ENCODE measurements around the gene BANK1.

BANK1 gene

GRCh38 chr4:101777431-101777830 is 13.1 kb upstream of the BANK1 start:
- Histone ChIP-seq H3K4me3 (no peak overlapping the region), H3K27ac (no peak overlapping the region), H3K9me3 (ENCODE audit: low read depth, low read length) (no peaks in the 10 kb centered on the region), H3K9ac (ENCODE audit: insufficient read length) (no peak overlapping the region), H3K36me3 (ENCODE audit: insufficient read depth, low read length) (no peaks in the 10 kb centered on the region)
- TF ChIP-seq EZH2 (IDR thresholded peaks at IDR 0.05), result no peak
- TF ChIP-seq POLR2AphosphoS5 (IDR thresholded peaks at IDR 0.05; ENCODE audit: borderline replicate concordance, low read depth, low read length), result no peak
- no peak for TF ChIP-seq FOXP2 (optimal IDR thresholded peaks at IDR 0.05; ENCODE audit: control extremely low read depth, extremely low read length, insufficient read depth)
- no peak for DNase-seq (ENCODE audit: low read depth, low spot score)

GRCh38 chr4:101780284-101780683 is 10.2 kb upstream of the BANK1 start:
- no peak overlapping the region for H3K4me3 ChIP-seq
- no peak overlapping the region for H3K27ac ChIP-seq
- no peaks in the 10 kb centered on the region for H3K9me3 ChIP-seq (ENCODE audit: low read depth, low read length)
- no peak for DNase-seq (ENCODE audit: low read depth, low spot score)
- H3K9ac ChIP-seq (ENCODE audit: insufficient read length), result no peak overlapping the region
- TF ChIP-seq EZH2 (IDR thresholded peaks at IDR 0.05) (no peak), POLR2AphosphoS5 (IDR thresholded peaks at IDR 0.05; ENCODE audit: borderline replicate concordance, low read depth, low read length) (no peak), FOXP2 (optimal IDR thresholded peaks at IDR 0.05; ENCODE audit: control extremely low read depth, extremely low read length, insufficient read depth) (no peak)
- H3K36me3 ChIP-seq (ENCODE audit: insufficient read depth, low read length), result no peaks in the 10 kb centered on the region

- H3K27ac ChIP-seq, result no peak overlapping the region
- no peak for DNase-seq (ENCODE audit: low read depth, low spot score)
- no peaks in the 10 kb centered on the region for H3K9me3 ChIP-seq (ENCODE audit: low read depth, low read length)
- no peak overlapping the region for H3K9ac ChIP-seq (ENCODE audit: insufficient read length)
- H3K36me3 ChIP-seq (ENCODE audit: insufficient read depth, low read length), result no peaks in the 10 kb centered on the region
- TF ChIP-seq POLR2AphosphoS5 (IDR thresholded peaks at IDR 0.05; ENCODE audit: borderline replicate concordance, low read depth, low read length) (no peak), FOXP2 (optimal IDR thresholded peaks at IDR 0.05; ENCODE audit: control extremely low read depth, extremely low read length, insufficient read depth) (no peak), EZH2 (IDR thresholded peaks at IDR 0.05) (no peak)
- no peak overlapping the region for H3K4me3 ChIP-seq
Observed at GRCh38 chr4:101782546-101782945, 8.0 kb upstream of the BANK1 start.

DNA sequence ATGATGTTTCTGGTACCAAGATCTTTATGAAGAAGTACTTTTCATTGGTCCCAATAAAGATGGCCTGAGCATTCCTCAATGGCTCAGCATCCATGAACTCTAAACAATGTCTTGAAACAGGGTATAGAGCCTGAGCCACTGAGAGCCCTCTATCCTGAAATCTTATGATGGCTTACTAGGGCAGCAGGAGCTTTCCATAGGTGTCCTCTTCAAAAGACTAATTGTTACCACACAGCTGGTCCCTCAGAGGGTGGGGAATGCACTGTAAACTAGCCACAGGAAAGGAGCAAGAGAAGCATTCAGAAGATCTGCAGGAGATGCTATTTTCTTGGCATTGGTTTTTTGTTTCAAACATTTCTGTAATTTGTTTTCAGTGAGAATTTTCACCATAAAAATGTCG is 5.6 kb upstream of the BANK1 start:
- no peak for DNase-seq (ENCODE audit: low read depth, low spot score)
- H3K9ac ChIP-seq (ENCODE audit: insufficient read length), result no peak overlapping the region

DNA sequence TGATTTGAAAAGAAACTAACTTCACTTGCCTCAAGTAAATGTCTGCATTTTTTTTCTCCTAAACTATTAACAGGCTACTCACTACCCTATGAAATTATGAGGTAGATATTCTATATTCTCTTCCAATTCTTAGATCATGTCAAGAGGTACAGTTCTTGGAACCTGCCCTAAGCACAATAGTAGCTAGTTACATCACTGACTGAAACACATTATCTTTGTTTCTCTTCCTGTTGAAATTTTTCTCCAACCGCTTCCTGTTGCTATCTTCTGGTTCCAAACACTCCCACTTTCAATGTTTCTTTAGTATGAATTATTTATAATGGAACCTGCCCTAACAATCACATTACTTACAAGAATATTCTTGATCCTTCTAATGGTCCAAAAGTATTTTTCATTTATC is 5.0 kb upstream of the BANK1 start:
- DNase-seq (ENCODE audit: low read depth, low spot score), result no peak
- H3K9ac ChIP-seq (ENCODE audit: insufficient read length), result no peak overlapping the region
- H3K9me3 ChIP-seq (ENCODE audit: low read depth, low read length), result no peaks in the 10 kb centered on the region
- TF ChIP-seq POLR2AphosphoS5 (IDR thresholded peaks at IDR 0.05; ENCODE audit: borderline replicate concordance, low read depth, low read length) (no peak), FOXP2 (optimal IDR thresholded peaks at IDR 0.05; ENCODE audit: control extremely low read depth, extremely low read length, insufficient read depth) (no peak), EZH2 (IDR thresholded peaks at IDR 0.05) (no peak)
- H3K27ac ChIP-seq, result no peak overlapping the region
- H3K4me3 ChIP-seq, result no peak overlapping the region
- no peaks in the 10 kb centered on the region for H3K36me3 ChIP-seq (ENCODE audit: insufficient read depth, low read length)

More for the DNA sequence above, 5.6 kb upstream of the BANK1 start:
- H3K4me3 ChIP-seq, result no peak overlapping the region
- no peak for TF ChIP-seq FOXP2 (optimal IDR thresholded peaks at IDR 0.05; ENCODE audit: control extremely low read depth, extremely low read length, insufficient read depth)
- no peak for TF ChIP-seq POLR2AphosphoS5 (IDR thresholded peaks at IDR 0.05; ENCODE audit: borderline replicate concordance, low read depth, low read length)
- TF ChIP-seq EZH2 (IDR thresholded peaks at IDR 0.05), result no peak
- no peak overlapping the region for H3K27ac ChIP-seq
- H3K36me3 ChIP-seq (ENCODE audit: insufficient read depth, low read length), result no peaks in the 10 kb centered on the region
- H3K9me3 ChIP-seq (ENCODE audit: low read depth, low read length), result no peaks in the 10 kb centered on the region

DNA sequence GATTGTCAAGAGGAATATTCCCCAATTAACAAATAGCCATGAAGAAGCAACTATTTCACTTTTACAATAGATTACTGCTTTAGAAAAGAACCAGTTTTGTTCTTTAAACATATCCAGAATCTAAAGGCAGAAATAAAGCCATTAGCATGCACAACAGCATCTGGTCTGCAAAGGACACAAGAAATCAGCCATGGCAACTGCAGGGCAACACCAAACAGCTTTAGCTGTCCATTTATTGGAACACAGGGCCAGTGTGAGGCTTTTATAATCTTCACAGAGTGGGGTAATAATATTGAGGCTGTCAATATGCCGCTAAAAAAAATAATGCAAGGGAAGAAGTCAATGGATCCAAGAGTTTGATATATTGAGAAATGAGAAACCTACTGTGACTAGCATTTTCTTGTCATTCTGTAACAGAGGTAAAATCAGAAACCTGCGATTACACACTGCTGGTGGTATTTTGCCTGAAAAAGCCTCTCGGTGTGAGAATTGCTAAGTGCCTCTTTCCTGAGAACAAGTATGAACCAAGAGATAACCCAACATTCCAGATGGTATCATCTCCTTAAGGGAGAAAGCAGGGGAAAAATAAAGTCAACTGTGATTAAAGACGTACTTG is 2.7 kb upstream of the BANK1 start:
- H3K4me3 ChIP-seq, result no peak overlapping the region
- no peak overlapping the region for H3K9ac ChIP-seq (ENCODE audit: insufficient read length)
- DNase-seq (ENCODE audit: low read depth, low spot score), result no peak
- H3K27ac ChIP-seq, result no peak overlapping the region
- TF ChIP-seq FOXP2 (optimal IDR thresholded peaks at IDR 0.05; ENCODE audit: control extremely low read depth, extremely low read length, insufficient read depth) (no peak), EZH2 (IDR thresholded peaks at IDR 0.05) (no peak), POLR2AphosphoS5 (IDR thresholded peaks at IDR 0.05; ENCODE audit: borderline replicate concordance, low read depth, low read length) (no peak)
- no peaks in the 10 kb centered on the region for H3K36me3 ChIP-seq (ENCODE audit: insufficient read depth, low read length)
- H3K9me3 ChIP-seq (ENCODE audit: low read depth, low read length), result no peaks in the 10 kb centered on the region

- no peak for DNase-seq (ENCODE audit: low read depth, low spot score)
- H3K27ac ChIP-seq, result no peak overlapping the region
- no peak overlapping the region for H3K4me3 ChIP-seq
- H3K9me3 ChIP-seq (ENCODE audit: low read depth, low read length), result no peaks in the 10 kb centered on the region
- TF ChIP-seq POLR2AphosphoS5 (IDR thresholded peaks at IDR 0.05; ENCODE audit: borderline replicate concordance, low read depth, low read length), result no peak
- TF ChIP-seq FOXP2 (optimal IDR thresholded peaks at IDR 0.05; ENCODE audit: control extremely low read depth, extremely low read length, insufficient read depth), result no peak
- no peak for TF ChIP-seq EZH2 (IDR thresholded peaks at IDR 0.05)
- no peaks in the 10 kb centered on the region for H3K36me3 ChIP-seq (ENCODE audit: insufficient read depth, low read length)
- no peak overlapping the region for H3K9ac ChIP-seq (ENCODE audit: insufficient read length)
Observed at GRCh38 chr4:101791182-101791558, 640 bp downstream of the BANK1 start.

DNA sequence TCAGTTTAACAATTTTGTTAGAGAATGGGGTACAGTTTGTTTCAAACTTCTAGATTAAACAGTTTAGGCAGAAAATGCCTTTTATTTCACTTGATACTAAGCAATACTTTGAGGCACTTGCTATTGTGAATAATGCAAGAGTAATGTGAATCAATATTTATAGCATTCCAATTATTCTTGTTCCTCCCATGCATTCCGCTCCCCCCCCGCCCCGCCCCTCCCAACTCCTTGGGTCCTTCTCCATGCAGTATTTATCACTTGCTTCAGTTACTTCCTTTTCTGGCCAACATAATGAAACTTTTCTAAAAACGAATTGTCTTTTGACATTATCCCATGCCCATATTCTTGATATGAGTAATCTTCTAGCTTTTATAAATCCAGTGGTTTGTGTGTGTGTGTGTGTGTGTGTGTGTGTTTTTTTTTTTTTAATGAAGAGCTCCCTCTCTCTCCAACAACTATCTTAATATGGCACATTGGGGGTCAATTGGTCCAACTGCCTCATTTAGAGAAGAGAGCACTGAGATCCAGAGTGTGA is 1.6 kb downstream of the BANK1 start:
- no peak overlapping the region for H3K9ac ChIP-seq (ENCODE audit: insufficient read length)
- no peak overlapping the region for H3K4me3 ChIP-seq
- no peaks in the 10 kb centered on the region for H3K36me3 ChIP-seq (ENCODE audit: insufficient read depth, low read length)
- no peak overlapping the region for H3K27ac ChIP-seq
- H3K9me3 ChIP-seq (ENCODE audit: low read depth, low read length), result no peaks in the 10 kb centered on the region
- no peak for TF ChIP-seq EZH2 (IDR thresholded peaks at IDR 0.05)
- no peak for TF ChIP-seq POLR2AphosphoS5 (IDR thresholded peaks at IDR 0.05; ENCODE audit: borderline replicate concordance, low read depth, low read length)
- TF ChIP-seq FOXP2 (optimal IDR thresholded peaks at IDR 0.05; ENCODE audit: control extremely low read depth, extremely low read length, insufficient read depth), result no peak
- no peak for DNase-seq (ENCODE audit: low read depth, low spot score)

GRCh38 chr4:101793397-101793796 is 2.9 kb downstream of the BANK1 start:
- H3K9me3 ChIP-seq (ENCODE audit: low read depth, low read length), result no peaks in the 10 kb centered on the region
- TF ChIP-seq POLR2AphosphoS5 (IDR thresholded peaks at IDR 0.05; ENCODE audit: borderline replicate concordance, low read depth, low read length) (no peak), FOXP2 (optimal IDR thresholded peaks at IDR 0.05; ENCODE audit: control extremely low read depth, extremely low read length, insufficient read depth) (no peak), EZH2 (IDR thresholded peaks at IDR 0.05) (no peak)
- no peak for DNase-seq (ENCODE audit: low read depth, low spot score)
- no peak overlapping the region for H3K27ac ChIP-seq
- no peaks in the 10 kb centered on the region for H3K36me3 ChIP-seq (ENCODE audit: insufficient read depth, low read length)
- H3K9ac ChIP-seq (ENCODE audit: insufficient read length), result no peak overlapping the region
- H3K4me3 ChIP-seq, result no peak overlapping the region

Data from SK-N-MC (cell line).